ENCODE measurements around the gene ROBO2. TPM values are rescaled to one million over a fixed set of nuclear protein-coding genes. Genes with fewer than 3 reads are reported as not detected.

Gene ROBO2
- total RNA-seq, 1 experiment from 2014 or later, result not detected

- CTCF ChIA-PET, result no interaction called here
- RAD21 ChIA-PET (ENCODE audit: low non-redundant PET in 1 of 2, low total read pairs in 2 of 2, uncharacterized antibody in 2 of 2, unreplicated experiment in 2 of 2), result no interaction called here
- ATAC-seq, result no peak
- TF ChIP-seq ATF3 (IDR thresholded peaks at IDR 0.05) (no peak), EGR1 (IDR thresholded peaks at IDR 0.05; ENCODE audit: low read depth) (no peak), JUND (IDR thresholded peaks at IDR 0.05) (no peak), MAX (IDR thresholded peaks at IDR 0.05) (no peak), CEBPB (IDR thresholded peaks at IDR 0.05; ENCODE audit: low read depth) (no peak), FOSL1 (IDR thresholded peaks at IDR 0.05; ENCODE audit: low read depth) (no peak), SRF (IDR thresholded peaks at IDR 0.05; ENCODE audit: low read depth) (no peak), CBX3 (IDR thresholded peaks at IDR 0.05; ENCODE audit: low read depth) (no peak), CTCF (IDR thresholded peaks at IDR 0.05 in 2 of 3, conservative IDR thresholded peaks at IDR 0.05 in 1 of 3; ENCODE audit: borderline replicate concordance in 1 of 3, insufficient read depth in 1 of 3, low read depth in 2 of 3, low read length in 2 of 3) (no peak), REST (IDR thresholded peaks at IDR 0.05; ENCODE audit: low read depth) (no peak), ZNF274 (IDR thresholded peaks at IDR 0.05; ENCODE audit: low read depth, low read length) (no peak), EZH2phosphoT487 (IDR thresholded peaks at IDR 0.05; ENCODE audit: borderline replicate concordance) (no peak)
- Histone ChIP-seq H3K4me3 (replicated peaks in 1 of 2; ENCODE audit: low read depth in 1 of 2, low read length in 2 of 2) (no peak overlapping the region), H2AFZ (ENCODE audit: low read depth, low read length, poor library complexity, severe bottlenecking) (no peak overlapping the region), H3K36me3 (ENCODE audit: control insufficient read depth in 1 of 2, insufficient read depth in 2 of 2, low read length in 2 of 2) (no peaks in the 10 kb centered on the region), H4K20me1 (ENCODE audit: insufficient read depth) (no peaks in the 10 kb centered on the region), H3K9me3 (ENCODE audit: control insufficient read depth in 1 of 2, insufficient read depth in 1 of 2, low read depth in 1 of 2, low read length in 2 of 2) (peaks cover 6 to 20% of the 10 kb centered on the region in 2 experiments; a peak in 3 of 4 replicates), H3K9me2 (ENCODE audit: insufficient read depth) (no peaks in the 10 kb centered on the region), H3K4me1 (ENCODE audit: control insufficient read depth in 1 of 2, insufficient read depth in 2 of 2, low read length in 2 of 2) (no peaks in the 10 kb centered on the region), H3K79me2 (ENCODE audit: insufficient read depth, low read length) (no peaks in the 10 kb centered on the region), H3K9ac (ENCODE audit: low read length) (no peak overlapping the region), H3K27me3 (ENCODE audit: insufficient read depth, low read length) (no peaks in the 10 kb centered on the region), H3K4me2 (ENCODE audit: low read length) (no peak overlapping the region), H3K27ac (ENCODE audit: low read depth, low read length) (no peak overlapping the region)
- intact Hi-C loops (cut with micrococcal nuclease), result loop anchor here (2.0 kb wide), 1 partner anchor 29 kb away; no protein-coding TSS in a partner anchor
- POLR2A ChIA-PET, result no interaction called here
- no TSS peak for BruUV-seq (replicated peaks)
- DNase-seq (ENCODE audit: low read depth, low spot score), result no peak
Measured at GRCh38 chr3:76997733-76998132, 42.2 kb upstream of the ROBO2 start.

Measured in HCT116 (cell line).